Measurements from ENCODE around the gene MEIS1.

MEIS1 gene

DNA sequence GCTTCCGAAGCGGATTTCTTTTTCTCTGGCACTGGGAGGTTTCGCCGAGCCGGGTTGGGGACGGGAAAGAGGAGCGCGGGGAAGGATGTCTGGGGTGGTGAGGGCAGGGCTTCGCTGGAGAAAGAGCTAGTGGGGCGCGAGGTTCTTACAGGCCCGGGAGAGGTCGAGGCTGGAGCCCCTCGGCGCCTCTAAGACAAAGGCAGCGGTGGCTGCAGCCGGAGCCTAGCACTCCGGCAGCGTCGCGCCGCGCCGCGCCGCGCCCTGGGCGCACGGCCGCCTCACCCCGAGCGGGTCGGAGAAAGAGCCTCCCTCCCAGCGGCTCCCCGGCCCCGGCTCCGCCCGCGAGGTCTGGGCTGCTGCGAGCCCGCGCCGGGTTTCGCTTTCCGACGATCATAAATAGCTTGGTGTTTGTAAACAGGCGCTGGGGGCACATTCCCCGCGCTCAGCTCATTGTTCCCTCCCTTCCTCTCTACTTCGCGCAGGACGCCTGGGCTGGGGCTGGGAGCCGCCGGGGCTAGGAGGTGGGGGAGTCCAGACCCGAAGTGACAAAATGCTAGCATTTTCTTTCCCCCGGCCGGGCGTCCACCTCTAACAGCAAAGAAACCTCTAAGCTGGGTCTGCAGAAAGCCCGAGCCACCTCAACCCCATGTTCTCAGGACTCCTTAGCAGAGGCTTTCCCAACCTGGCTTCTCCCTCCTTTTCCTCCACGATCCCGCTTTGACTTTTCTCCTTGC lies 813 bp upstream of the MEIS1 start:
- DNase-seq (ENCODE audit: low spot score): peak; percentile 51
- peak overlapping the region; percentile 96 for H3K27ac ChIP-seq
- TF ChIP-seq, protein P1, sequence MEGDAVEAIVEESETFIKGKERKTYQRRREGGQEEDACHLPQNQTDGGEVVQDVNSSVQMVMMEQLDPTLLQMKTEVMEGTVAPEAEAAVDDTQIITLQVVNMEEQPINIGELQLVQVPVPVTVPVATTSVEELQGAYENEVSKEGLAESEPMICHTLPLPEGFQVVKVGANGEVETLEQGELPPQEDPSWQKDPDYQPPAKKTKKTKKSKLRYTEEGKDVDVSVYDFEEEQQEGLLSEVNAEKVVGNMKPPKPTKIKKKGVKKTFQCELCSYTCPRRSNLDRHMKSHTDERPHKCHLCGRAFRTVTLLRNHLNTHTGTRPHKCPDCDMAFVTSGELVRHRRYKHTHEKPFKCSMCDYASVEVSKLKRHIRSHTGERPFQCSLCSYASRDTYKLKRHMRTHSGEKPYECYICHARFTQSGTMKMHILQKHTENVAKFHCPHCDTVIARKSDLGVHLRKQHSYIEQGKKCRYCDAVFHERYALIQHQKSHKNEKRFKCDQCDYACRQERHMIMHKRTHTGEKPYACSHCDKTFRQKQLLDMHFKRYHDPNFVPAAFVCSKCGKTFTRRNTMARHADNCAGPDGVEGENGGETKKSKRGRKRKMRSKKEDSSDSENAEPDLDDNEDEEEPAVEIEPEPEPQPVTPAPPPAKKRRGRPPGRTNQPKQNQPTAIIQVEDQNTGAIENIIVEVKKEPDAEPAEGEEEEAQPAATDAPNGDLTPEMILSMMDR (conservative IDR thresholded peaks at IDR 0.05; ENCODE audit: low read depth): no peak
- CTCF ChIA-PET: interaction anchor here (0.6 to 2.4 kb wide), 6 partner anchors 100 to 1598 kb away, joined by 3 to 13 read pairs (median 4); no protein-coding TSS in a partner anchor
- POLR2A ChIA-PET (ENCODE audit: low non-redundant PET): interaction anchor here (0.9 kb wide), 1 partner anchor 14 kb away, joined by 4 read pairs; no protein-coding TSS in a partner anchor

DNA sequence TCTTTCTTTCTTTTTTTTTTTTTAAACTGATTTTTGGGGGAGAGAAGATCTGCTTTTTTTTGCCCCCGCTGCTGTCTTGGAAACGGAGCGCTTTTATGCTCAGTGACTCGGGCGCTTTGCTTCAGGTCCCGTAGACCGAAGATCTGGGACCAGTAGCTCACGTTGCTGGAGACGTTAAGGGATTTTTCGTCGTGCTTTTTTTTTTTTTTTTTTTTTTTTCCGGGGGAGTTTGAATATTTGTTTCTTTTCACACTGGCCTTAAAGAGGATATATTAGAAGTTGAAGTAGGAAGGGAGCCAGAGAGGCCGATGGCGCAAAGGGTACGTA lies 587 bp downstream of the MEIS1 start:
- ChIA-PET POLR2A (ENCODE audit: low non-redundant PET) (no interaction called here), CTCF (interaction anchor here (0.6 to 0.7 kb wide), 4 partner anchors 76 to 1587 kb away, joined by 3 to 5 read pairs (median 4); no protein-coding TSS in a partner anchor)
- TF ChIP-seq, protein P1 (conservative IDR thresholded peaks at IDR 0.05; ENCODE audit: low read depth): no peak
- peak; percentile 9 for DNase-seq (ENCODE audit: low spot score)
- H3K27ac ChIP-seq: peak overlapping the region; percentile 96

DNA sequence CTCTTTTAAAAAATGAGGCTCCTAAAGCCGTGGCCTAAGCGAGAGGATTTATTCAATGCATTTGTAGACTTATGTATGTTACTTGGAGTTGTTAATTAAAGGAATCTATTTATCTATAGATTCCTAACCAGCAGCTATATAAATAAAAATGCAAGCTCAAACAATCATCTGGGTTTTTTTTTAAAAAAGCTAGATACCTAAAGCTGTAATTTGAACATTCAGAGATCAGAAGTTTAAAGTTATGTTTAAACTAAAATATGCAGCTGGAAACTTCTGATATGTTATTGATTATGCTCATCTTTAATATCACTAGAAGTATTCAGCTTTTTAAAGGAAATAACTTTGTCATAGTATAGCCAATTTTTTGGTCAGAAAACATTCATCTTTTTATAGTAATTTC lies 1.0 kb downstream of the MEIS1 start:
- H3K27ac ChIP-seq: no peak overlapping the region
- no peak for DNase-seq (ENCODE audit: low spot score)
- POLR2A ChIA-PET (ENCODE audit: low non-redundant PET): no interaction called here
- CTCF ChIA-PET: interaction anchor here (0.6 to 0.7 kb wide), 4 partner anchors 75 to 1587 kb away, joined by 3 to 5 read pairs (median 3); no protein-coding TSS in a partner anchor
- TF ChIP-seq, protein P1 (conservative IDR thresholded peaks at IDR 0.05; ENCODE audit: low read depth): no peak

DNA sequence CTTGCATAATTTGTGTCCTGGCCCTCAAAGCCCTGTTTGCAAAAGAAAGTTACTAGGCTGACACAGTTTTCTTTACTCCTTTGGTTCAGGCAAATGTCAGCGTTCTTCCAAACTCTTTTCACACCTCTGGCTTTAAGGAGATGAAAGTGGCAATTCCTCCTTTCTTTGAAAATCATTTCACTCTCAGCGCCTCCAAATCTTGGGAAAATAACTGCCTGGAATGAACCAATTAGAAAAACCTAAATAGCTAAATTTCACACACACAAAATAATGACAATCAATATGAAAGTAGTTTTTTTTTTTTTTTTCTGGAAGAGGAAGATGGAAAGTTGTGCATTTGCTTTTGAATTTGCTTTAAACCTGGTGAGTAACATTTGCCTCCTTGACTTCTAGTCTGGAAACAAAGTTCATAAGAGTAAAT lies 1.7 kb downstream of the MEIS1 start:
- TF ChIP-seq, protein P1 (conservative IDR thresholded peaks at IDR 0.05; ENCODE audit: low read depth): no peak
- CTCF ChIA-PET: interaction anchor here (0.6 to 0.7 kb wide), 2 partner anchors 732 to 1595 kb away, joined by 3 read pairs; no protein-coding TSS in a partner anchor

DNA sequence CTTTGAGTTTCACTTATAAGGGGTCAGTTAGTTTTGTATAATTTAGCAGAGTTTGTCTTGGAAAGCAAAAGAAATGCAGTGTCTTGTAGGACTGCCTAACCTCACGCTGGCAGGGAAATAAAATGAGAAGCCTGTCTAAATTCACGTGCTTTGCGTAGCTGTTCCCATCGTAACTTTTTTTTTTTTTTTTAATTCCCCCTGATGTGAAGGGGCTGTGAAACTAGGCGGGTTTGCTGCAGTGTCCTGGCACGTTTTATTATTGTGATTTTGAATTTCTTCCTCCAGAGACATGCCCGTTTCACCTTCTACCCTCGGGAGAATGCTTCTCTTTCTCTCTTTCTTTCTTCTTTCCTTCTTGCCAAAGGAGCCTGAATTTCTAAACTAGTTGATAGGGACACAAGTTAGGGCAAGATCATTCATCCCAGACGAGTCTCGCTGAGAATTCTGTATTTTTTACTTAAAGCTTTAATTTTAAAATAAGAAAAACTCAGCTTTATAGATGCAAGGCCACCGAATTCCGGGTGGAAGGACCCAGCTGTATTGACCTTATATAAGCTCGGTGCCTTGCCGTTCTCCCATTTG lies 2.3 kb downstream of the MEIS1 start:
- ChIA-PET POLR2A (ENCODE audit: low non-redundant PET) (interaction anchor here (0.7 kb wide), 1 partner anchor 961 kb away, joined by 4 read pairs; no protein-coding TSS in a partner anchor), CTCF (interaction anchor here (0.7 to 0.9 kb wide), 2 partner anchors 133 to 1594 kb away, joined by 3 read pairs; no protein-coding TSS in a partner anchor)
- TF ChIP-seq, protein P1 (conservative IDR thresholded peaks at IDR 0.05; ENCODE audit: low read depth): no peak
- peak; percentile 20 for DNase-seq (ENCODE audit: low spot score)
- peak overlapping the region; percentile 88 for H3K27ac ChIP-seq

More for the DNA sequence above, 1.7 kb downstream of the MEIS1 start:
- POLR2A ChIA-PET (ENCODE audit: low non-redundant PET): interaction anchor here (0.7 kb wide), 1 partner anchor 961 kb away, joined by 4 read pairs; no protein-coding TSS in a partner anchor
- no peak overlapping the region for H3K27ac ChIP-seq
- DNase-seq (ENCODE audit: low spot score): no peak

DNA sequence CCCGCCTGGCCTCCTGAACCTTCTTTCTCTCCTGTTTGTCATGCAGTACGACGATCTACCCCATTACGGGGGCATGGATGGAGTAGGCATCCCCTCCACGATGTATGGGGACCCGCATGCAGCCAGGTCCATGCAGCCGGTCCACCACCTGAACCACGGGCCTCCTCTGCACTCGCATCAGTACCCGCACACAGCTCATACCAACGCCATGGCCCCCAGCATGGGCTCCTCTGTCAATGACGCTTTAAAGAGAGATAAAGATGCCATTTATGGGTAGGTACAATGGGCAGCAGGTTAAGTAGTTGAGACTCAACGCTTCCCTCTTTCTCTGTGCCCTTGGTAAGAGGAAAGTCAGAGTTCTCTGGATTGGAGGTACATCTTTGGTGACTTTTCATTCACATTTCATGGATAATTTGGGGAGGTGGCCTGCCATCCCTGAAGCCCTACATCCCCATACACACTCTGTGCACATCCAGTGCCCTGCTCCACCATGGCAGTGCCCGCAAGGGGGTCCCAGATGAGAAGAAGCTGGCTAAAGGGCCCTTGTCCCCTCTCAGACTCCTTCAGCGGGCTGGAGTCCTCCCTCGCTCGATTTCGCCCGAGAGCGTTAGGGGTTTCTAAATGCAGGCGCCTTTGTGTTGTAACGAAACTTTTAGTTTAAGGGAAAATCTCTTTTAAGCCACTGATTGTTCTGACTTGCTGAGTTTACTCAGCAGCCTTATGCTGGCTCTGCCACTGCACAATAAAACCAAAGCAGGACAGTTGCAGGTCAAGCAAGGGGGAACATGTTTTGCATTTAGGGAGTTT lies 3.0 kb downstream of the MEIS1 start:
- CTCF ChIA-PET: interaction anchor here (0.9 to 1.1 kb wide), 2 partner anchors 133 to 139 kb away, joined by 3 read pairs; no protein-coding TSS in a partner anchor
- TF ChIP-seq, protein P1 (conservative IDR thresholded peaks at IDR 0.05; ENCODE audit: low read depth): no peak
- POLR2A ChIA-PET (ENCODE audit: low non-redundant PET): interaction anchor here (0.6 kb wide), 1 partner anchor 762 kb away, joined by 3 read pairs; no protein-coding TSS in a partner anchor
- peak; percentile 32 for DNase-seq (ENCODE audit: low spot score)
- H3K27ac ChIP-seq: peak overlapping the region; percentile 88

All from RWPE1 (cell line).